GM19452 (cell line): Measurements from ENCODE around the gene STARD13.

Experiments used
- ATAC-seq: cut with Tn5 transposase; IDR thresholded peaks from one replicate; pipeline ENCODE4 v1.9.1; 2021; ENCODE audit not compliant: unreplicated experiment

STARD13 gene

GRCh38 chr13:33153421-33154404 lies 131.8 kb downstream of the STARD13 start:
- ATAC-seq = no peak

- no peak for ATAC-seq
These were observed 133.2 kb downstream of the STARD13 start for GRCh38 chr13:33152389-33152788.

GRCh38 chr13:33150662-33151061 lies 134.9 kb downstream of the STARD13 start:
- no peak for ATAC-seq

- ATAC-seq = no peak
These were observed 135.4 kb downstream of the STARD13 start for GRCh38 chr13:33150126-33150525.

- no peak for ATAC-seq
These were observed 137.7 kb downstream of the STARD13 start for GRCh38 chr13:33147832-33148231.

GRCh38 chr13:33146843-33147611 lies 138.5 kb downstream of the STARD13 start:
- peak; percentile 88 for ATAC-seq

GRCh38 chr13:33145667-33146066 lies 139.9 kb downstream of the STARD13 start:
- ATAC-seq = no peak

GRCh38 chr13:33144358-33144784 lies 141.2 kb downstream of the STARD13 start:
- no peak for ATAC-seq

GRCh38 chr13:33139780-33140535 lies 145.6 kb downstream of the STARD13 start:
- no peak for ATAC-seq

GRCh38 chr13:33139184-33139583 lies 146.4 kb downstream of the STARD13 start:
- no peak for ATAC-seq

GRCh38 chr13:33138441-33138840 lies 147.1 kb downstream of the STARD13 start:
- no peak for ATAC-seq

- ATAC-seq = no peak
These were observed 147.8 kb downstream of the STARD13 start for GRCh38 chr13:33137721-33138120.

- no peak for ATAC-seq
These were observed 150.5 kb downstream of the STARD13 start for GRCh38 chr13:33135097-33135496.

- ATAC-seq = no peak
These were observed 151.3 kb downstream of the STARD13 start for GRCh38 chr13:33134213-33134612.

- no peak for ATAC-seq
These were observed 152.7 kb downstream of the STARD13 start for GRCh38 chr13:33132644-33133440.

- ATAC-seq = no peak
These were observed 155.7 kb downstream of the STARD13 start for GRCh38 chr13:33129886-33130285.

- ATAC-seq = no peak
These were observed 156.3 kb downstream of the STARD13 start for GRCh38 chr13:33129094-33129832.

GRCh38 chr13:33128134-33128533 lies 157.4 kb downstream of the STARD13 start:
- ATAC-seq = no peak

- ATAC-seq = no peak
These were observed 158.5 kb downstream of the STARD13 start for GRCh38 chr13:33127009-33127551.
